Fibroblast of pulmonary artery (primary cell): ENCODE measurements around the gene ARTN.

Source experiments
- DNase-seq: peaks from one replicate; pipeline ENCODE4 v3.0.0-alpha.2; 2010; ENCODE audit warnings: low read depth
- H3K4me3 ChIP-seq: replicated peaks from 2 replicates; pipeline ENCODE4 v1.5.1; 2011; ENCODE audit warnings: low read depth, mild to moderate bottlenecking, control low read depth, low read length, moderate library complexity
- CTCF ChIP-seq: IDR thresholded peaks from 2 replicates; pipeline ENCODE4 v1.5.1; 2011; ENCODE audit warnings: mild to moderate bottlenecking, control low read depth, low read length, inconsistent platforms; ENCODE audit errors: missing control alignments

ARTN gene

GRCh38 chr1:43947874-43948437 lies 14.4 kb downstream of the ARTN start:
- no peak for DNase-seq
- H3K4me3 ChIP-seq, result peak overlapping the region; percentile 92

GRCh38 chr1:43949678-43950077 lies 16.1 kb downstream of the ARTN start:
- no peak for TF ChIP-seq CTCF
- H3K4me3 ChIP-seq, result no peak overlapping the region
- no peak for DNase-seq

More at GRCh38 chr1:43947874-43948437, 14.4 kb downstream of the ARTN start:
- no peak for TF ChIP-seq CTCF

- no peak for DNase-seq
- no peak overlapping the region for H3K4me3 ChIP-seq
- TF ChIP-seq CTCF, result no peak
Measured at GRCh38 chr1:43951021-43951985, 17.7 kb downstream of the ARTN start.

GRCh38 chr1:43952731-43953346 lies 19.2 kb downstream of the ARTN start:
- DNase-seq, result no peak
- H3K4me3 ChIP-seq, result no peak overlapping the region
- TF ChIP-seq CTCF, result no peak

GRCh38 chr1:43953361-43953760 lies 19.8 kb downstream of the ARTN start:
- TF ChIP-seq CTCF, result no peak
- DNase-seq, result no peak
- H3K4me3 ChIP-seq, result no peak overlapping the region

- no peak for TF ChIP-seq CTCF
- DNase-seq, result no peak
- no peak overlapping the region for H3K4me3 ChIP-seq
Measured at GRCh38 chr1:43954036-43954435, 20.4 kb downstream of the ARTN start.
